ENCODE measurements around the gene SNAPC3. TPM values are rescaled to one million over a fixed set of nuclear protein-coding genes. Genes with fewer than 3 reads are reported as not detected.
"Not testable (repeated sequence)": the region's sequence is repeated elsewhere in the genome, so short reads cannot be mapped to it uniquely, and the experiment has no call there.

SNAPC3 gene
- total RNA-seq, 2 experiments from 2014 or later: 27.4 to 29.2 TPM

DNA sequence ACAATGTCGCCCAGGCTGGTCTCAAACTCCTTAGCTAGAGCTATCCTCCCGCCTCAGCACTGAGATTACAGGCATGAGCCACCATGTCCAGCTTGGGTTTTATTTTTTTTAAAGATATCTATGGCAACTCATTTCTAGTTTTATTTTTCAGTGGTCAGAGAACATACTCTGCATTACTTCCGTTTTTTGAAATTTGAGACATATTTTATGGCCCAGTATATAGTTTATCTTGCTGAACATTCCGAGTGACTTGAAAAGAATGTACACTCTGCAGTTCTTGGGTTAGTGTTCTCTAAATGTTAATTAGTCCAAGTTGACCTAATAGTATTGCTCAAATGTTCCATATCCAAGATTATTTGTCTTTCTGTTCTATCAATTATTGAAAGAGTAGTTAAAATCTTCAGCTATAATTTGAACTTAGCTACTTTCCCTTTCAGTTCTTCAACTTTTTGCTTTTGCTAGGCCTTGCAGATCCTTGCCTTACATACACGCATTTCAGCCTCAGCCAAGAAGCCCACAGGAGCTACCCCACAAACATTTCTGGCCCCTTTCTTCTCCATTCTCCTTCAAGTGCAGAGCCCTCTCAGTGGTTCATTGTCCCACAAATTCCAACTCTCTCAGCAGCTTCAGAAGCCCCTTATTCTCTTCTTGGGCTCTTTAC lies 22.3 kb upstream of the SNAPC3 start:
- ATAC-seq (ENCODE audit: low read depth) (no peak), DNase-seq (no peak)
- POLR2A ChIA-PET: no interaction called here
- Mint-ChIP-seq H3K27ac (no peak overlapping the region), H3K9me3 (peaks cover 1% of the 10 kb centered on the region), H3K4me1 (no peaks in the 10 kb centered on the region), H3K4me3 (no peak overlapping the region), H3K36me3 (no peaks in the 10 kb centered on the region), H3K27me3 (peaks cover 4% of the 10 kb centered on the region)

DNA sequence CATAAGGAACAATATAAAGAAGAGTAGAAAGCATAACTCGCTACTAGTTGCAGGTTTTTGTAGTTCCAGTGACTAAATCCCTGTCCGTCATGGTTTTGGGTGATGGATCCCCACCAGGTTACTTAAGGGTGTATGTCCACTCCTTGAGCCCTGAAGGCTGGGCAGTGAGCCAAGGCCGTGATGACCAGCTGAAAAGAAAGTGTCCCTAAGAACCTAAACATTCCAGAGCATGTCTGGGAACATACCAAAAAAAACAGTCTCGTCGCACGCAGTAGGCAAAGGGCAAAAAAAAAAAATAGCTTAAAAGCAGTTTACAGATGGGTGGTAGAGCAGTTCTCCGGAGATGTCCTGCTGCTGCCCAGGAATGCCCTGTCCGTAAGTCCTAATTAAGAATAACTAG lies 21.4 kb upstream of the SNAPC3 start:
- no peak overlapping the region for H3K4me3 Mint-ChIP-seq
- DNase-seq (no peak), ATAC-seq (ENCODE audit: low read depth) (no peak)
- H3K27ac Mint-ChIP-seq: no peak overlapping the region
- no peaks in the 10 kb centered on the region for H3K4me1 Mint-ChIP-seq
- H3K36me3 Mint-ChIP-seq: no peaks in the 10 kb centered on the region
- peaks cover 4% of the 10 kb centered on the region for H3K27me3 Mint-ChIP-seq
- POLR2A ChIA-PET: no interaction called here
- H3K9me3 Mint-ChIP-seq: peaks cover 3% of the 10 kb centered on the region

DNA sequence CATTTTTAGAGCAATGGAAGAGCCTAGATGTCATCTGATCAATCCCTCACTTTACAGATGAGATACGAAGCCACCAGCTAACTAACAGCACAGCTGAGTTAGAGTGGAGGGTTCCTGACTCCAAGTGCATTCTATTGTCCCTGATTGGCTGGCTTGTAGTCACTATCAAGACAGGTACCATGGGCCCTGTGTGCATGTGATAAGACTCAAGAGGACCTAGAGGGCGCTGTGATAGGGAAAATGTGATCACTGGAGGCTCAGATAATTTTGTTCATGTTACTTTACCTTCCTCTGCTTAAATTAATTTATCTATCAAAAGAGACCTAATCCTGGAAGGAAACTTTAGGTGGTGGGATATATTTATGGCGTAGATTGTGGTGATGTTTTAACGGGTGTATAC lies 19.5 kb upstream of the SNAPC3 start:
- peaks cover 3% of the 10 kb centered on the region for H3K9me3 Mint-ChIP-seq
- peaks cover 4% of the 10 kb centered on the region for H3K27me3 Mint-ChIP-seq
- no peak for DNase-seq
- no peaks in the 10 kb centered on the region for H3K4me1 Mint-ChIP-seq
- POLR2A ChIA-PET: no interaction called here
- ATAC-seq (ENCODE audit: low read depth): no peak
- no peak overlapping the region for H3K27ac Mint-ChIP-seq
- no peak overlapping the region for H3K4me3 Mint-ChIP-seq
- no peaks in the 10 kb centered on the region for H3K36me3 Mint-ChIP-seq

DNA sequence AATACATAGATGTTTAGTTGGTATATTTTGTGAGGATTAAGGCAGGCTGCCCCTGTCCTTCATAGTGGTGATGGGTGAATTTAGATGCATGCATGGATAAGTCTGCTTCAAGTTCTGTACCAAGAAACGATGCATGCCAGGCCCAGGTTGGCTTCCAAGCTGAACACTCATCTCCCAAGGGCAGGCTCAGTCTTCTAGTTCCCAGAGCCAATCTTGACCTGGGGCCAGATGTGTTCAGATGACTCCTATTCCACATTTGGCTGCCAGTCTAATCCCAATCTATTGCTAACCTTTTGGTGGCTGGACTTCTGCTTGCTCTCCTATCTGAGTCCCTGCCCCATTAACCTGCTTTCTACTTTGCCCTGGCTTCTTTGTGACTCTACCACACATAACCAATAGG lies 18.5 kb upstream of the SNAPC3 start:
- peaks cover 3% of the 10 kb centered on the region for H3K9me3 Mint-ChIP-seq
- no peak overlapping the region for H3K4me3 Mint-ChIP-seq
- no peaks in the 10 kb centered on the region for H3K4me1 Mint-ChIP-seq
- POLR2A ChIA-PET: no interaction called here
- no peak for DNase-seq
- ATAC-seq (ENCODE audit: low read depth): no peak
- peaks cover 4% of the 10 kb centered on the region for H3K27me3 Mint-ChIP-seq
- no peaks in the 10 kb centered on the region for H3K36me3 Mint-ChIP-seq
- no peak overlapping the region for H3K27ac Mint-ChIP-seq

GRCh38 chr9:15416880-15417279 lies 5.8 kb upstream of the SNAPC3 start:
- Mint-ChIP-seq H3K4me3 (no peak overlapping the region), H3K4me1 (peaks cover 4% of the 10 kb centered on the region), H3K9me3 (no peaks in the 10 kb centered on the region), H3K36me3 (no peaks in the 10 kb centered on the region), H3K27ac (no peak overlapping the region), H3K27me3 (peaks cover 12% of the 10 kb centered on the region)
- ATAC-seq (ENCODE audit: low read depth) (peak; percentile 45), DNase-seq (no peak)
- POLR2A ChIA-PET: no interaction called here

DNA sequence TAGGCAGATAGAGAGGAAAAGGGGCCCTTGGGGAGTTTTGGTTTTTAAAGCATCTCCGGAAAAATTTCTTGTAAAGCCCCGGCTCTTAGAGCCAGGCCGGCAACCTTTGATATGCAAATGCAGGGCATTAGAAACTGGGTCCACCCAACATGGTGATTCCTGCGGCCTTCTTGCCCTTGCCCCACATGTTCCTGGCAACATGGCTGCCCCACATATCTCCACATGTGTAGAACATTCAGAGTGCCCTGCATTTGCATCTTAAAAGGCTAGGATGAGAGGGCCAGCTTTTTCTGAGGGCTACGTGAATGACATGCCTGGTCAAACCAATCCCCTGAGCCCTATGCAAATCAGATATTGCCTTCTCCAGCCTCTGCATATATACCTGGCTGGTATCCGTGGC lies 5.0 kb upstream of the SNAPC3 start:
- H3K4me3 Mint-ChIP-seq: no peak overlapping the region
- POLR2A ChIA-PET: no interaction called here
- peaks cover 8% of the 10 kb centered on the region for H3K4me1 Mint-ChIP-seq
- no peaks in the 10 kb centered on the region for H3K9me3 Mint-ChIP-seq
- H3K27me3 Mint-ChIP-seq: peaks cover 14% of the 10 kb centered on the region
- H3K27ac Mint-ChIP-seq: no peak overlapping the region
- H3K36me3 Mint-ChIP-seq: no peaks in the 10 kb centered on the region
- no peak for DNase-seq
- no peak for ATAC-seq (ENCODE audit: low read depth)

- H3K4me1 Mint-ChIP-seq: peaks cover 22% of the 10 kb centered on the region
- no peak overlapping the region for H3K4me3 Mint-ChIP-seq
- H3K27me3 Mint-ChIP-seq: peaks cover 14% of the 10 kb centered on the region
- DNase-seq (no peak), ATAC-seq (ENCODE audit: low read depth) (no peak)
- POLR2A ChIA-PET: no interaction called here
- H3K27ac Mint-ChIP-seq: no peak overlapping the region
- no peaks in the 10 kb centered on the region for H3K9me3 Mint-ChIP-seq
- H3K36me3 Mint-ChIP-seq: peaks cover 12% of the 10 kb centered on the region
These were observed 1.9 kb upstream of the SNAPC3 start for GRCh38 chr9:15420796-15421195.

- no peak for ATAC-seq (ENCODE audit: low read depth)
- peak overlapping the region; percentile 22 for H3K27ac Mint-ChIP-seq
- peaks cover 18% of the 10 kb centered on the region for H3K36me3 Mint-ChIP-seq
- no peaks in the 10 kb centered on the region for H3K9me3 Mint-ChIP-seq
- H3K27me3 Mint-ChIP-seq: peaks cover 14% of the 10 kb centered on the region
- H3K4me1 Mint-ChIP-seq: peaks cover 26% of the 10 kb centered on the region
- peak overlapping the region; percentile 20 for H3K4me3 Mint-ChIP-seq
- POLR2A ChIA-PET: no interaction called here
- no peak for DNase-seq
These were observed 1.1 kb upstream of the SNAPC3 start for GRCh38 chr9:15421532-15421931.

DNA sequence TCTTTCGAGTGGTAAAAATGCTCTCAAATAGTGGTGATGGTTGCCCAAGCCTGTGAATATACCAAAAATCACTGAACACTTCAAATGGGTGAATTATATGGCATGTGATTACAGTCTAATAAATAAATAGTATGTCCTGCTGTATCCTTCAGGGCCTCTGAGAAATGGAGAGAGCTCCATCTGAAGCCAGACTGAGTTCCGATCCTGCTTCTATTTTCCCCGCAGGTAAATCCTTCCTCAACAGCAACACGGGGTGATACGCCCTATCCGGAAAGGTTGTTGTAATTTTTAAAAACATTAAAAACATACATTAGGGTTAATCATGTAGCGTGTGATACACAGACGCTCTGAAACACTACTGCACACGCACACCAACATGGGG lies 695 bp upstream of the SNAPC3 start:
- no peak for ATAC-seq (ENCODE audit: low read depth)

DNA sequence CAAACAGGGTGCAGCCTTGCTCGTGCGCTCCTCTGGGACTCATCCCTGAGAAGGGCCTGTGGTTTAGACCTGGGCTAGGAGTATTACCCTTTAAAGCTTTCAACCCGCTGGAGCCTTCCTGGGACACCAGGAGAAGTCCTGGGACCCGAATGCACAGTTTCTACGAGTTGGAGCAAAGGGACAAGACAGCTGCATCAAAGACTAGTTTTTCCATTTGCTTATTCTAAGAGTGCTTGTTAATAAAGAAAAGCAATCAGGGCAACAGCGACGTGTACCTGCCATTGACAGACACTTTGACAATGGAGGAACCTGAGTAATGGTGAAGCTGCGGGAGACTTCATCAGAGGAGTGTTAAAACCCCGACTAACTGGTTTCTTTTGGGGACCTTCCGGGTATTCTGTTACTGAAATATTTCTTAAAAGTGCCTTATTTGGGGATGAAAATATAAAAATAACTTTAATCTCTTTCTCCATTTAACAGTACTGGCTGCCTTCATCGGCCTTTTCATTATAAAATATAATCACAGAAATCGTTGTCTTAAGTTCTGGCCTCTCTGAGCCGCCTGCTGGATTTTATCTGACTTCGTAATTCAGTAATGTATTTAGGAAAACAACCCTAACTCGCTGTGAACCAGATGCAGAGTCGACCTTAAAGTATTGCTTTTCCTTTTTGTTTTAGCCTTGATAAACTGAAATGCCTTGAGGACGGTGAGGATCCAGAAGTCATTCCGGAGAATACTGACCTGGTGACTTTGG lies 732 bp downstream of the SNAPC3 start:
- DNase-seq: no peak
- no peak for ATAC-seq (ENCODE audit: low read depth)
- H3K27ac Mint-ChIP-seq: peak overlapping the region; percentile 85
- peak overlapping the region; percentile 95 for H3K4me3 Mint-ChIP-seq
- peaks cover 23% of the 10 kb centered on the region for H3K36me3 Mint-ChIP-seq
- H3K4me1 Mint-ChIP-seq: peaks cover 29% of the 10 kb centered on the region
- H3K27me3 Mint-ChIP-seq: peaks cover 14% of the 10 kb centered on the region
- H3K9me3 Mint-ChIP-seq: no peaks in the 10 kb centered on the region
- POLR2A ChIA-PET: interaction anchor here (0.8 to 2.1 kb wide), 6 partner anchors 68 to 129 kb away, joined by 3 to 16 read pairs (median 4); partner anchors contain the start of genes CCDC171, PSIP1 and TTC39B

More for the DNA sequence above, 695 bp upstream of the SNAPC3 start:
- no peak for DNase-seq
- peak overlapping the region; percentile 95 for H3K4me3 Mint-ChIP-seq
- peaks cover 18% of the 10 kb centered on the region for H3K36me3 Mint-ChIP-seq
- peak overlapping the region; percentile 85 for H3K27ac Mint-ChIP-seq
- H3K9me3 Mint-ChIP-seq: no peaks in the 10 kb centered on the region
- peaks cover 14% of the 10 kb centered on the region for H3K27me3 Mint-ChIP-seq
- H3K4me1 Mint-ChIP-seq: peaks cover 25% of the 10 kb centered on the region
- POLR2A ChIA-PET: interaction anchor here (2.1 kb wide), 1 partner anchor 115 kb away, joined by 5 read pairs; the partner anchor contains the start of gene TTC39B

GRCh38 chr9:15426019-15426418 lies 3.3 kb downstream of the SNAPC3 start:
- Mint-ChIP-seq H3K9me3 (no peaks in the 10 kb centered on the region), H3K27ac (no peak overlapping the region), H3K27me3 (peaks cover 7% of the 10 kb centered on the region), H3K4me1 (peaks cover 34% of the 10 kb centered on the region), H3K36me3 (peaks cover 29% of the 10 kb centered on the region), H3K4me3 (no peak overlapping the region)
- POLR2A ChIA-PET: interaction anchor here (1.4 kb wide), 1 partner anchor 84 kb away, joined by 3 read pairs; the partner anchor contains the start of gene PSIP1
- DNase-seq: no peak
- no peak for ATAC-seq (ENCODE audit: low read depth)

DNA sequence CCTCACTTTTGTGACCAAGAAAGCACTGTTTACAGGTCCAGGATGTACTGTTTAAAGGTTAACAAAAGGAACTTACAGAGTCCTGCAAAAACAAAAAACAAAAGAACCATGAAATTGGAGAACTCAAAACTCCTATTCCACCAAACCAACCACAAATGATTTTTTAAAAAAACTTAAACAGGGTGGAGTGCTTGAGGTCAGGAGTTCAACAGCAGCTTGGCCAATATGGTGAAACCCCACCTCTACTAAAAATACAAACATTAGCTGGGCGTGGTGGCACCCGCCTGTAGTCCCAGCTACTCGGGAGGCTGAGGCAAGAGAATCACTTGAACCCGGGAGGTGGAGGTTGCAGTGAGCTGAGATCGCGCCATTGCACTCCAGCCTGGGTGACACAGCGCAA lies 5.0 kb downstream of the SNAPC3 start:
- not testable (repeated sequence) for DNase-seq; H3K9me3 Mint-ChIP-seq; H3K27ac Mint-ChIP-seq; H3K4me3 Mint-ChIP-seq; ATAC-seq (ENCODE audit: low read depth); H3K27me3 Mint-ChIP-seq
- POLR2A ChIA-PET: interaction anchor here (0.7 kb wide), 1 partner anchor 244 kb away, joined by 4 read pairs; no protein-coding TSS in a partner anchor
- Mint-ChIP-seq H3K4me1 (peaks cover 29% of the 10 kb centered on the region), H3K36me3 (peaks cover 29% of the 10 kb centered on the region)

DNA sequence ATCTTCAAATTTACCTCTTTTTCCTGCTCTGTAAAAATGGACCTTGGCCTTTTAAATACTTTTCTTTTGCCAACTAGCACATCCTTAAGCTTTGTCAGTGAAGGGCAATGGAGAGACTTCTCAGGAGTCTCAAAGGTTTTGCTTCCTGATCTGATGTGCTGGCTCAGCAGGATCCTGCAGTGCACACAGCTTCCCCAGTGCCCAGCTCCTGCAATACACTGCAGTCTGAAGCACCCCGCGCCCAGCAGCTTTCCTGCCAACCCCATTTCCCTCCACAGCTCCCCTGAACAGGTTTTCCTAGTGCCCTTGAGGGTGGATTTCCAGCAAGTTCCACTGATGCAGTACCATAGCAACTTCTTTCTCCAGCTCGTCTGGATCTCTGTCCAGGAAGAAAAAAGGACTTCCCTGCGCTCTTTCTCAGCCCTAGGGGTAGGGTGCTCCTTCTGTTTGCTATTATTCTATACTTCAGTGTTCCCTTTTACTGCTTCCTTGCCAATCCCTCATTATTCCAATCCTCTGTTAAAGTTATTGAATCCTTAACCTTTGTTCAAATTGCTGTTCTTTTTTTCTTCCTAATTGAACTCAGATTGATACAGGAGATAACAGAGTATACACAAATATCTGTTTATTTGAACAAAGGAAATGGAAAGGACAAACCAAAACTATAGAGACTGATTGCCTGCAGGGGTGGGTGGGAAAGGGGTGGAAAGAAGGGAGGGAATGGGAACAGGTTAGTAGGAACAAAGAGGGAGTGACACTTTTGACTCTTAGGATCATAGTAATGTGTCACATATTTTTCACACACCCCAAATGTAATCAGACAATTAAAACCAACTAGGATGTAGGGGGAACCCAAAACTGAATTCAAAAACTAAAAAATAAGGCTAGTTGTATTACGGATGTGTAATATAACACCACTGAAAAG lies 8.5 kb downstream of the SNAPC3 start:
- Mint-ChIP-seq H3K4me1 (peaks cover 14% of the 10 kb centered on the region), H3K9me3 (no peaks in the 10 kb centered on the region), H3K27me3 (no peaks in the 10 kb centered on the region), H3K36me3 (peaks cover 32% of the 10 kb centered on the region), H3K27ac (no peak overlapping the region), H3K4me3 (no peak overlapping the region)
- no peak for DNase-seq
- POLR2A ChIA-PET: no interaction called here
- no peak for ATAC-seq (ENCODE audit: low read depth)

Data from activated naive CD8-positive, alpha-beta T cell treated with anti-CD3 and anti-CD28 coated beads, Interleukin-2, amount 10 ng/mL, durations not matched to agents 7 days and 5 days (primary cell).